HG02943 (cell line): Measurements from ENCODE around the gene SYNE2.

Source experiments
- ATAC-seq: cut with Tn5 transposase; IDR thresholded peaks from one replicate; pipeline ENCODE4 v1.9.1; 2021; ENCODE audit warnings: mild to moderate bottlenecking, low read depth, moderate library complexity; ENCODE audit not compliant: unreplicated experiment

Gene SYNE2

DNA sequence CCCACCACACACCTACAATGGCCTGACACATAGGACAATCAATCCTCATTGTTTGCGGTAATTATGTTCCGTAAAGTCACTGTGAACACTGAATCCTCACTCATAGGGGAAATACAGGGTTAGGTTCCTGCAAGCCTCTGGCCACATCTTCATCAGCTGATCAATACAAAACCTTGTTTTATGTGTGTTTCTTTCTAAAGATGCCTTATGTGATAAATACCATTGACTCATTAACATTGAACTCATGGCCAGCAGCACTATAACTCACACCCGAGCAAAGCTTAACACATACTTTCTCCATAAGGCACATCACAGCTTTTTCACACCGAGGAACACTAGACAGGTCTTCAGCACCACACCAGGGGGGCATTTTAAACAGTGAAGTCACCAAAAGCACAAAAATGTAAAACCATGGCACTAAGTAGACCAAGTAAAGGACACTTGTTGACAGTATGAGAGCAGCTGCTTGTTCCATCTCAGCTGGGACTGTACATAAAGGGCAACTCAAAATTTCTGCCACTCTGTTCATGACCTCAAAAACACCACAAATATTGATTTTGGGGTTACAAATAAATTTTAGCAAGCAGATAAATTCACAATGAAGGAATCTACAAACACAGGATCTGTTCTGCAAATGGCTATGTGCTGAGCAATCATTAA lies 380.9 kb downstream of the SYNE2 start:
- no peak for ATAC-seq

GRCh38 chr14:64234877-64235651 lies 382.3 kb downstream of the SYNE2 start:
- peak; percentile 6 for ATAC-seq

- ATAC-seq: peak; percentile 65
Observed at GRCh38 chr14:64235652-64236640, 383.1 kb downstream of the SYNE2 start.

GRCh38 chr14:64238049-64238448 lies 385.2 kb downstream of the SYNE2 start:
- no peak for ATAC-seq

DNA sequence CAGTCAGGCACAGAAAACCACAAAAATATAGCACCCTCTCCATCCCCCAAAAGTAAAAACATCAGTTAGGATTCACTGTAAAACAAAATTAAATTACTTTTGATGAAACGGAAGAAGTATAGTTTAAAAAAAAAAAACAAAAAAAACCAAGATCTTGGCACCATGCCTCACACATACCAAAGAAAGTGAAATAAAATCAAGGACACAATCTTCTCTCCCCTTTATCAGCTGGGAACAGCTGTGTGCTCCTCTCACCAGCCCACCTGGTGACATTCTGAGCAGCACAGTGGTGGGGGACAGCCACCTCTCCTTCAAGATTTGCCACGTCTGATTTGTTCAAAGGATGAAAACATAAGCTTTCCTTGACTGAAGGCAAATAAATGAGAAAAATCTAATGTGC lies 385.8 kb downstream of the SYNE2 start:
- no peak for ATAC-seq

DNA sequence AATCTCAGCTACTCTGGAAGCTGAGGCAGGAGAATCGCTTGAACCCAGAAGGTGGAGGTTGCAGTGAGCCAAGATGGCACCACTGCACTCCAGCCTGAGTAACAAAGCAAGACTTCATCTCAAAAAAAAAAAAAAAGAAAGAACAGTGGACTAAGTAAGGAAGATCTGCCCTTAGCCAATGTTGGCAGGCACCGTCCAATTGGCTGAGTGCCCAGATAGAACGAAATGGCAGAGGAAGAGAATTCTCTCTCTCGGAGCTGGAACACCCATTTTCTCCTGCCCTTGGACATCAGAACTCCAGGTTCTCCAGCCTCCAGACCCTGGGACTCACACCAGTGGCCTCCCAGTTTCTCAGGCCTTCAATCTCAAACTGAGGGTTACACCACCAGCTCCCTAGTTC lies 391.5 kb downstream of the SYNE2 start:
- no peak for ATAC-seq

DNA sequence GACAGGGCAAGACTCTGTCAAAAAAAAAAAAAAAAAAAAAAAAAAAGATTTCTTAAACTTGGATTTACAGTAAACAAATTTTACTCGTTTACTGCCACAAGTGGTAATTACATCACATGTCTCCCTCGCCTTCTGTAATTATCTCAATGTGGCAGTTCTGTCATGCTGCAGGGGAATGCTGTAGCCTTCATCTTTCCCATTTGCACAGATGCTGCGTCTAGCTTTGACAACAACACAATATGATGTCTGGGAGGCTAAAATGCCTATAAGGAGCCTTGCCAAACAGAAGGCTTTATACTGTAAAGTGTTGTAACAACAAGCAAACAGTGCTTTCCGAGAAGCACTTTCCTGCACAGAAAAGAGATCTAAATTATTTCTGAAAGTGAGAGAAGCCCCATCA lies 392.7 kb downstream of the SYNE2 start:
- no peak for ATAC-seq

GRCh38 chr14:64246688-64247087 lies 393.9 kb downstream of the SYNE2 start:
- no peak for ATAC-seq

DNA sequence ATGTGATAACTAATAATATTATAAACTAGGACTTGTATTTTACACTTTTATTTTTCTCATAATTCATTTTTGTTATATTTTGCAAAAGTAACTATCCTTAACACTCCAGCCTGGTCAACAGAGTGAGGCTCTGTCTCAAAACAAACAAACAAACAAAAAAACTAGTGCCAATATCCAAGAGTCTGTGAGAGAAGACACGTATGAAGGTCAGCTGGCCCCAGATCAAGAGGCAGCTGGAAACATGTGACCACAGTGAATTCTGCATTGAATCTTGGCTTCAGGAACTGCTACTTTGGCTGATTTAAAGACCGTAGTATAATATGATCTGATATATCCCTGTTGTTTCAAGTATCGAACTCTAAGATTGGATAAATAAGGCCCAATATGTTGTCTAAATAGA lies 394.4 kb downstream of the SYNE2 start:
- ATAC-seq: no peak

GRCh38 chr14:64248689-64249088 lies 395.9 kb downstream of the SYNE2 start:
- ATAC-seq: no peak

DNA sequence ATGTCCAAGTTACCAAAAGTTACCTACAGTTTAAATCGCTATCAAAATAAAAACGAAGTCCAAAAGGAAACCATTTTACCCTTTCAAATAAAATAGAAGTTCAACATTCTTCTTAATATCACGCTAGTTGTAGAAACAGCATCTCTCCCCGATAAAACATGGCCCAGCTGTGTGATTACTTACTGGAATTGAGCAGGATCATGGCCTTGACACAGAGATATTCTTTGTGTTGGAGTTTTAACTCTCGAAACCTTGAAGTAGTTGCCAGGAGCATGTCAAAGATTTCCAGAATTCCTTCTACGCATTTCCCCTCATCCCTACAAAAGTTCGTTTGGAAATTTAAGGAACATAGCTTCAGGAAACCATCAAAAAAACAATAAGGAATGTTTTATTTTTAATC lies 396.6 kb downstream of the SYNE2 start:
- no peak for ATAC-seq

DNA sequence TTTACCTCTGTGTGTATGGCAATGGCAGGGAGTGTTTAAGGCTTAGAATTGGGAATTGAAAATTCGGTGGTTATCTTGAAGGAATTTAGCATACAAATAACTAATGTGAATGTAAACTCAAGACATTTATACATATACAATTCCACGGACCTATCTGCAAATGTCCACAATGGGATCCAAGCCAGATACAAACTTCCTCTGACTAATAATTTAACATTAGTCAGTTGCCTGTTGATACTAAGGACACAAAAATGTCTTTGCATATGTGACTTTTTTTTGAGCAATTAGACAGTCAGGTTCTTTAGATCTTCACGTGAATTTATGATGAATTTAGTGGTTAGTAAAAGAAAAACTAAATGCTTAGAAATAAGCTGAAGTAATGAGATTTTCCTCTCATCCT lies 400.9 kb downstream of the SYNE2 start:
- no peak for ATAC-seq

GRCh38 chr14:64255756-64256155 lies 403.0 kb downstream of the SYNE2 start:
- no peak for ATAC-seq

DNA sequence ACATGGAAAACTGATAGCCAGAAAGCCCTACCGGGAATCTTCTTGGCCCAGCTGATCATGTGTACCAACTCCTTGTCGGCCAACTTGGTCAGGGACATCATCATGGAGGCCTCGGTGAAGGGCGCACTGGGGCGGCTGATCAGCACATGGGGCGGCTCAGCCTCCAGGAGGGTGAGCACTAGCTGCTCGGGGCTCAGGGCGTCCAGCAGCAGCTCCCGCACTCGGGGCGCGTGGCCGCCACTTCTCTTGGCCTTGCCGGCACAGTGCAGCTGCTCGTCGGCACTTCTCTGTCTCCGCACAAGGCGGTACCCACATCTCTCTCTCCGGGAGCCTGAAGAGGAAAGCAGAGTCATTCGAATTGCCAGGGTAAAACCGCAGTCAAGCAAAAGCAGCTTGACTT lies 407.6 kb downstream of the SYNE2 start:
- no peak for ATAC-seq

GRCh38 chr14:64265222-64265621 lies 412.4 kb downstream of the SYNE2 start:
- no peak for ATAC-seq

DNA sequence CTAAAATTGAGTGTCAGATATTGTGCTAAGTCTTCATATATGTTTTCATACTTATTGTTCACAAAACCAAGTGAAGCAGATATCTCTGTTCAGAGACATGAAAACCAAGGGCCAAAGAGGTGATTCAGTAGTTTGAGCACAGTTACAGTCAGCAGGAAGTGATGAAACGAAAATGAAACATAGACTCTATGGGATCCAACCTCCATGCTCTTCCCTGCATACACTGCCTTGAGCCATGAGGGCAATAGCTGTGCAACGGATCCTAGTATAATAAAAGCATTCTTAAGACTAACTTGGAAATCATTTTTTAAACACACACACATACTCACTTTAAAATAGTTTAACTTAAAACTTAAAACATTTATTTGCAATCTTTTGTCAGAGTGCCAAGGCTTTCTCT lies 413.4 kb downstream of the SYNE2 start:
- no peak for ATAC-seq

DNA sequence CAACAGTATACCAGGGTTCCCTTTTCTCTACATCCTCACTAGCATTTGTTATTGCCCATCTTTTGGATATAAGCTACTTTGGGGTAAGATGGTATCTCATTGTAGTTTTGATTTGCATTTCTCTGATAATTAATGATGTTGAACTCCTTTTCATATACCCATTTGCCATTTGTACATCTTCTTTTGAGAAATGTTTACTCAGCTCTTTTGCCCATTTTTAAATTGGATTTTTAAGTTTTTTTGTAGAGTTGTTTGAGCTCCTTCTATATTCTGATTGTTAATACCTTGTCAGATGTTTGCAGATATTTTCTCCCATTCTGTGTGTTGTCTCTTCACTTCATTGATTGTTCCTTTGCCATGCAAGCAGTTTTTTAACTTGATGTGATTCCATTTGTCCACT lies 419.2 kb downstream of the SYNE2 start:
- ATAC-seq: no peak
